Fibroblast of the aortic adventitia (primary cell): ENCODE results near the gene CDC42BPG. TPM values are rescaled to one million over a fixed set of nuclear protein-coding genes. Genes with fewer than 3 reads are reported as not detected.
"Not testable (repeated sequence)": the region's sequence is repeated elsewhere in the genome, so short reads cannot be mapped to it uniquely, and the experiment has no call there.

Source experiments
- DNase-seq: peaks from one replicate; pipeline ENCODE4 v3.0.0-alpha.2; 2010; ENCODE audit warnings: low read depth
- H3K4me3 ChIP-seq: 2 replicates; pipeline ENCODE4 v1.5.1; 2011; ENCODE audit warnings: low read depth, mild to moderate bottlenecking, control low read depth, low read length, moderate library complexity
- total RNA-seq: library from RNA; depleted of rRNA; stranded (reverse); fragments of >200 nt; gene quantifications from 2 replicates; pipeline ENCODE4 v1.2.3, GENCODE V29; 2012; ENCODE audit warnings: low replicate concordance
- TF ChIP-seq, protein P1 (sequence below): IDR thresholded peaks from 2 replicates; pipeline ENCODE4 v1.5.1; 2011; ENCODE audit warnings: mild to moderate bottlenecking, low read length, control low read depth, inconsistent platforms; ENCODE audit not compliant: insufficient read depth

Gene CDC42BPG
- total RNA-seq, 1 donor: 0.09 TPM

DNA sequence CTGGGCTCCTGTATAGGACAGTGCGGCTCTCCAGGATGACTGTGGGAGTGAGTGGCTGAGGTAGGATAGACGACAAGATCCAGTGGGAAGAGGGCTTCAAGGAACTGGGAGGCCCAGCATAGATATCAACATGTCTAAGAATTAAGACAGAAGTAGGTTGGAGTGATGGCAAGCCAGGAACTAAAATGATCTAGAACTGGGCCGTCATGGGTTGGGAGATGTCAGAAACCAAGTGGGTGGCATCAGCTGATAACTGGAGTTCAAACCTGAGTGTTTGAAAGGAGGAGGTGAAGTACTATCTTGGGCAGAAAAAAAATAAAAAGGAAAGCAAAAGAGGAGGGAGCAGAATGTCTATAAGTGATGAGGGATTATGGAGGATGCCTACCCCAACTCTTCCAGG is 27.0 kb downstream of the CDC42BPG start:
- TF ChIP-seq, protein P1, sequence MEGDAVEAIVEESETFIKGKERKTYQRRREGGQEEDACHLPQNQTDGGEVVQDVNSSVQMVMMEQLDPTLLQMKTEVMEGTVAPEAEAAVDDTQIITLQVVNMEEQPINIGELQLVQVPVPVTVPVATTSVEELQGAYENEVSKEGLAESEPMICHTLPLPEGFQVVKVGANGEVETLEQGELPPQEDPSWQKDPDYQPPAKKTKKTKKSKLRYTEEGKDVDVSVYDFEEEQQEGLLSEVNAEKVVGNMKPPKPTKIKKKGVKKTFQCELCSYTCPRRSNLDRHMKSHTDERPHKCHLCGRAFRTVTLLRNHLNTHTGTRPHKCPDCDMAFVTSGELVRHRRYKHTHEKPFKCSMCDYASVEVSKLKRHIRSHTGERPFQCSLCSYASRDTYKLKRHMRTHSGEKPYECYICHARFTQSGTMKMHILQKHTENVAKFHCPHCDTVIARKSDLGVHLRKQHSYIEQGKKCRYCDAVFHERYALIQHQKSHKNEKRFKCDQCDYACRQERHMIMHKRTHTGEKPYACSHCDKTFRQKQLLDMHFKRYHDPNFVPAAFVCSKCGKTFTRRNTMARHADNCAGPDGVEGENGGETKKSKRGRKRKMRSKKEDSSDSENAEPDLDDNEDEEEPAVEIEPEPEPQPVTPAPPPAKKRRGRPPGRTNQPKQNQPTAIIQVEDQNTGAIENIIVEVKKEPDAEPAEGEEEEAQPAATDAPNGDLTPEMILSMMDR: no peak
- DNase-seq: no peak
- H3K4me3 ChIP-seq: no peak overlapping the region

GRCh38 chr11:64815433-64815832 is 29.0 kb downstream of the CDC42BPG start:
- DNase-seq, H3K4me3 ChIP-seq: not testable (repeated sequence)

DNA sequence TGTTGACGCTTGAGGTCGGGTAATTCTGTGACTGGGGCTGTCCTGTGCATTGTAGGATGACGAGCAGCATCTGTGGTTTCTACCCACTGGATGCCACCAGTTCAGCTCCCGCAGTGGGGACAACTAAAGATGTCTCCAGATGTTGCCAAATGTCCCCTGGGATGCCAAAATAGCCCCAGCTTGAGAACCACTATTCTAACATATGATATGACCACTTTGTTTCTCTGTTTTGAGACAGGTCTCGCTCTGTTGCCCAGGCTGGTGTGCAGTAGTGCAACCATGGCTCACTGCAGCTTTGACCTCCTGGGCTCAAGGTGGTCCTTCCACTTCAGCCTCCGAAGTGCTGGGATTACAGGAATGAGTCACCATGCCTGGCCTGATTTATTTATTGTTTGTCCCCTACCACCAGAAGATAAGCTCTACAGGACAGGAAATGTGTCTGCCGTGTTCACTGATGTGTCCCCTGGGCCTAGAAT is 29.7 kb downstream of the CDC42BPG start:
- no peak for DNase-seq
- no peak overlapping the region for H3K4me3 ChIP-seq
- TF ChIP-seq, protein P1: no peak

DNA sequence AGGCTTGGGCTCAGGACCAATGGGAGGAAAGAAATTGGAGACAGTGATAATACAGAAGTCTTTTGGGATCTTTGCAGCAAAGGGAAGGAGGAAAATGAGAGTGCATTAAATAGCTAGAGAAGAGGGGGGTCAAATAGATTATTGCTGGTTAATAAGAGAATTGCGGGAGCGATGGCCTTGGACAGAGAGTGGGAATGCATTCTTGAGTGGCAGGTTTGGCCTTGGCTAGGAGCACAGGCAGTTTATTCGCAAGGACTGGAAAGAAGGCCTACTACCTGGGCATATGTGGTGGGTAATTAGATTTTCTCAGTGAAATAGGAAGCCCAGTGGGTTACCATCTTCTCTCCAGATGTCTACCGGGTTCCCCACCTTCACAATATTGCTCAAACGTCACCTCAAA is 30.6 kb downstream of the CDC42BPG start:
- no peak overlapping the region for H3K4me3 ChIP-seq
- TF ChIP-seq, protein P1: no peak
- DNase-seq: no peak

DNA sequence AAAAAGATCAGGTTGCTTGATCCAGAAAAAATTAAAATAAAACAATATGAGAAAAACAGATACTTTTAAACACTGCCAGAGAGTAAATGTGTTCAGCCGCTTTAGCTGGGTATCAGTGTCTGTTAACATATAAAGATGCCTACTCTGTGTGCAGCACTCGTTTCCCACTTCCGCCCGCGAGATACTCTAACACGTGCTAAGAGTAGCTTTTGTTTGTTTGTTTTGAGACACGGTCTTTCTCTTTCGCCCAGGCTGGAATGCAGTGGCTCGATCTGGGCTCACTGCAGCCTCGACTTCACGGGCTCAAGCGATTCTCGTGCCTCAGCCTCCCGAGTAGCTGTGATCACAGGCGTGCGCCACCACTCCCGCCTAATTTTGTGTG is 33.6 kb downstream of the CDC42BPG start:
- no peak for DNase-seq
- TF ChIP-seq, protein P1: no peak
- H3K4me3 ChIP-seq: peak overlapping the region; percentile 37

DNA sequence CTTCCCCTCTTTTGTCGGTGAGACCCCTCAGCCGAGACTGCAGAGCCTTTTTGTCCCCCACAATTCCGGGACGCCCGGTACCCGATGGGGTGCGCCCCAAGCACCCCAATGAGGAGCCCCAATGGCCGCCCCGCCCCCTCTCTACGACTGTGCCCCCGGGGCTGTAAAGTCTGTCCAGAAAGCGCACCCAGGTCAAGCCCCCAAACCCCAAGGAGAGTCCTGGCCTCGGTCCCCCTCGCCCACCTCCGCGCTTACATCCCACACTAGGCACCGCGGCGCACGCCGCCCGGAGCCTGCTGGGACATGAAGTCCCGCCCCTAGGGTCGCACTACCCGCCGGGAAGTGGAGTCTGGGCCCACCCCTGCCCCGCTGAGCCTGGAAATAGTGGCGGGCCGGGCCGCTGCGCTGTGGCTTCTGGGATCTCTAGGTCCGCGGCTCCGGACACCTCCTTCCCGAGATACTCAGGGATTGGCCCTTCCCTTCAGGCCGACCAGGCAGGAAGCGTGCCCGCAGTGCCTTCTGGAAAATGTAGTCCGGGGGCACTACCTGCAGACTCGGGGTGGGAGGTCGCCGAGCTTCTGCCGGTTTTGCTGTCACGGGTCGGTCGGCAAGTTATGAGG is 34.1 kb downstream of the CDC42BPG start, which contains the start of gene MEN1:
Gene MEN1 (minus strand): TSS at position 281 of the 620 bp plus-strand sequence. CDS start 442 bp downstream, outside the sequence.
- peak; percentile 93 for DNase-seq
- H3K4me3 ChIP-seq: peak within 1 kb of the TSS; percentile 83
- TF ChIP-seq, protein P1: no peak

GRCh38 chr11:64809781-64810241 is 34.6 kb downstream of the CDC42BPG start:
- DNase-seq: no peak
- TF ChIP-seq, protein P1: no peak
- peak overlapping the region; percentile 83 for H3K4me3 ChIP-seq
